Spleen (tissue), 7 donors: ENCODE data around the gene EPHA3.

ENCODE experiments used
- POLR2A ChIP-seq, 3 donors: fragments of 450-650 bp; IDR thresholded peaks; one replicate each; pipeline ENCODE4 v1.5.1; 2017; ENCODE audit warnings: antibody characterized with exemption in 3 of 3, mild to moderate bottlenecking in 1 of 3
- POLR2AphosphoS5 ChIP-seq, 3 donors: sonication (generic); formaldehyde crosslinking; IDR thresholded peaks; one replicate each; pipeline ENCODE4 v1.5.1; 2017; ENCODE audit warnings: antibody characterized with exemption in 3 of 3
- TF ChIP-seq, protein P1 (sequence below), 11 experiments: fragments of 200-600 bp in 7 of 11; fragments of 450-650 bp in 4 of 11; sonication (generic) in 4 of 11; IDR thresholded peaks in 8 of 11; conservative IDR thresholded peaks in 3 of 11; 1 replicate in 7 of 11; 2 replicates in 4 of 11; pipeline versions ENCODE4 v1.4.0 to v1.8.0; 2016 to 2021; ENCODE audit warnings: antibody characterized with exemption in 11 of 11, inconsistent platforms in 4 of 11, mild to moderate bottlenecking in 1 of 11
- donor health status: DM: no; HTN: no; CAD: no; lungs with moderate emphysema.
- donor health status: DM: no; HTN: no; CAD: no.
- donor health status: DM: no; HTN: no; CAD: no.

DNA sequence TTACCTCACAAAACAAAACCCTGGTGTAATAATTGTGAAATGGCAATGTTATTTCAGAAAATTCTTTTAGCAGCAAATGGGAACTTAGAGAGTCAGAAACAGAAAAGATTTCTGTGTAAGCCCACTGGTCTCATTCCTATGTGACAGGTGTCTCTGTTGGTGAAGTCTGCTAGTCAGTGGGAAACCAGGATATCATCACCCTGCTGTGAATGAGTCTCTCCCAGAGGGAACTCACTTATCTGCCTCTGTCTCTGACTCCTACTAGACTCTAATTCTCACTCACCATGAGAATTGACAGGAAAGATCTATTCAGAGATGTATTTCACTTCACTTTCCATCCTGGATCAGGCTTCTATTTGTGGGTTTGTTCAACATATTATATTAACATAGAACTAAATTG, 266.0 kb downstream of the EPHA3 start:
- TF ChIP-seq POLR2A (IDR thresholded peaks at IDR 0.05), result no peak
- TF ChIP-seq, protein P1, sequence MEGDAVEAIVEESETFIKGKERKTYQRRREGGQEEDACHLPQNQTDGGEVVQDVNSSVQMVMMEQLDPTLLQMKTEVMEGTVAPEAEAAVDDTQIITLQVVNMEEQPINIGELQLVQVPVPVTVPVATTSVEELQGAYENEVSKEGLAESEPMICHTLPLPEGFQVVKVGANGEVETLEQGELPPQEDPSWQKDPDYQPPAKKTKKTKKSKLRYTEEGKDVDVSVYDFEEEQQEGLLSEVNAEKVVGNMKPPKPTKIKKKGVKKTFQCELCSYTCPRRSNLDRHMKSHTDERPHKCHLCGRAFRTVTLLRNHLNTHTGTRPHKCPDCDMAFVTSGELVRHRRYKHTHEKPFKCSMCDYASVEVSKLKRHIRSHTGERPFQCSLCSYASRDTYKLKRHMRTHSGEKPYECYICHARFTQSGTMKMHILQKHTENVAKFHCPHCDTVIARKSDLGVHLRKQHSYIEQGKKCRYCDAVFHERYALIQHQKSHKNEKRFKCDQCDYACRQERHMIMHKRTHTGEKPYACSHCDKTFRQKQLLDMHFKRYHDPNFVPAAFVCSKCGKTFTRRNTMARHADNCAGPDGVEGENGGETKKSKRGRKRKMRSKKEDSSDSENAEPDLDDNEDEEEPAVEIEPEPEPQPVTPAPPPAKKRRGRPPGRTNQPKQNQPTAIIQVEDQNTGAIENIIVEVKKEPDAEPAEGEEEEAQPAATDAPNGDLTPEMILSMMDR (IDR thresholded peaks at IDR 0.05 in 8 of 11, conservative IDR thresholded peaks at IDR 0.05 in 3 of 11), result no peak
- TF ChIP-seq POLR2AphosphoS5 (IDR thresholded peaks at IDR 0.05), result no peak
